Spleen (tissue), 7 donors: Measurements from ENCODE around the gene SDC3.

Experiments used
- POLR2A ChIP-seq, 3 donors: fragments of 450-650 bp; IDR thresholded peaks; one replicate each; pipeline ENCODE4 v1.5.1; 2017; ENCODE audit warnings: antibody characterized with exemption in 3 of 3, mild to moderate bottlenecking in 1 of 3
- TF ChIP-seq, protein P1 (sequence below), 11 experiments: fragments of 200-600 bp in 7 of 11; fragments of 450-650 bp in 4 of 11; sonication (generic) in 4 of 11; IDR thresholded peaks in 8 of 11; conservative IDR thresholded peaks in 3 of 11; 1 replicate in 7 of 11; 2 replicates in 4 of 11; pipeline versions ENCODE4 v1.4.0 to v1.8.0; 2016 to 2021; ENCODE audit warnings: antibody characterized with exemption in 11 of 11, inconsistent platforms in 4 of 11, mild to moderate bottlenecking in 1 of 11
- donor health status: DM: no; HTN: no; CAD: no; lungs with moderate emphysema.
- donor health status: DM: no; HTN: no; CAD: no.
- donor health status: DM: no; HTN: no; CAD: no.

DNA sequence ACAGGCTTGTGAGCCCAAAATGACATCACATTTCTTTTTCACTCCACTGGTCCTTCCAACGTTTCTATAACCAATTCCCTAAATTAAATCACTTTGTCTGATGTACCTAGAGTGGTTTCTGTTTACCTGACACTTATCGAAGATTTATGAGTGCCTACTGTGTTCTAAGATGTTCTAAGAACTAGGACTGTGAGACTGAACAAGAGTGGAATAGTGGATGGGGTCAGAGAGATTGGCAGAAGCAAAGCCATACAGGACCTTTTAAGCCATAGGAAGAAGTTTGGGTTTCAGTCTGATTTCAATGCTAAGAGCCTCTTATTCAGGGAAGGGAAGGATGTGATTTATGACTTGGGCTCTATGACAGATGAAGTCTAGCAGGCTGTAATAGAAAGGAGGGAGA is 78.7 kb downstream of the SDC3 start:
- TF ChIP-seq, protein P1, sequence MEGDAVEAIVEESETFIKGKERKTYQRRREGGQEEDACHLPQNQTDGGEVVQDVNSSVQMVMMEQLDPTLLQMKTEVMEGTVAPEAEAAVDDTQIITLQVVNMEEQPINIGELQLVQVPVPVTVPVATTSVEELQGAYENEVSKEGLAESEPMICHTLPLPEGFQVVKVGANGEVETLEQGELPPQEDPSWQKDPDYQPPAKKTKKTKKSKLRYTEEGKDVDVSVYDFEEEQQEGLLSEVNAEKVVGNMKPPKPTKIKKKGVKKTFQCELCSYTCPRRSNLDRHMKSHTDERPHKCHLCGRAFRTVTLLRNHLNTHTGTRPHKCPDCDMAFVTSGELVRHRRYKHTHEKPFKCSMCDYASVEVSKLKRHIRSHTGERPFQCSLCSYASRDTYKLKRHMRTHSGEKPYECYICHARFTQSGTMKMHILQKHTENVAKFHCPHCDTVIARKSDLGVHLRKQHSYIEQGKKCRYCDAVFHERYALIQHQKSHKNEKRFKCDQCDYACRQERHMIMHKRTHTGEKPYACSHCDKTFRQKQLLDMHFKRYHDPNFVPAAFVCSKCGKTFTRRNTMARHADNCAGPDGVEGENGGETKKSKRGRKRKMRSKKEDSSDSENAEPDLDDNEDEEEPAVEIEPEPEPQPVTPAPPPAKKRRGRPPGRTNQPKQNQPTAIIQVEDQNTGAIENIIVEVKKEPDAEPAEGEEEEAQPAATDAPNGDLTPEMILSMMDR (IDR thresholded peaks at IDR 0.05 in 8 of 11, conservative IDR thresholded peaks at IDR 0.05 in 3 of 11), result no peak
- TF ChIP-seq POLR2A (IDR thresholded peaks at IDR 0.05), result no peak
